Calu3 (cell line): ENCODE results near the gene CPSF4L. TPM values are rescaled to one million over a fixed set of nuclear protein-coding genes. Genes with fewer than 3 reads are reported as not detected.

Experiments used
- BruUV-seq: library from RNA; stranded (reverse); fragments of 400-500 nt; replicated peaks from 2 replicates; lab custom pipeline; 2021; lab: Mats Ljungman, UMichigan
- CTCF ChIA-PET: fragments of 300-600 bp; sonication (Branson Sonifier 250); formaldehyde crosslinking; loops from one replicate; lab custom pipeline; 2022; ENCODE audit warnings: antibody characterized with exemption; lab: Charles Lee
- DNase-seq: peaks from one replicate; pipeline ENCODE4 v3.0.0; 2022
- H3K27ac Mint-ChIP-seq: one replicate; pipeline ENCODE4 v1.8.0; 2022; ENCODE audit warnings: mixed read lengths; ENCODE audit not compliant: unreplicated experiment
- H3K27me3 Mint-ChIP-seq: one replicate; pipeline ENCODE4 v1.8.0; 2022; ENCODE audit warnings: mixed read lengths; ENCODE audit not compliant: unreplicated experiment
- H3K36me3 Mint-ChIP-seq: one replicate; pipeline ENCODE4 v1.8.0; 2022; ENCODE audit warnings: mild to moderate bottlenecking, moderate library complexity, mixed read lengths; ENCODE audit not compliant: insufficient read depth, unreplicated experiment
- H3K4me1 Mint-ChIP-seq: one replicate; pipeline ENCODE4 v1.8.0; 2022; ENCODE audit warnings: mild to moderate bottlenecking, low read depth, mixed read lengths; ENCODE audit not compliant: unreplicated experiment
- H3K4me3 Mint-ChIP-seq: one replicate; pipeline ENCODE4 v1.8.0; 2022; ENCODE audit warnings: mild to moderate bottlenecking, low read depth, moderate library complexity, mixed read lengths; ENCODE audit not compliant: unreplicated experiment
- H3K9me3 Mint-ChIP-seq: one replicate; pipeline ENCODE4 v1.8.0; 2022; ENCODE audit warnings: low read depth, mixed read lengths; ENCODE audit not compliant: unreplicated experiment
- CTCF ChIP-seq: fragments of 200-600 bp; IDR thresholded peaks from one replicate; pipeline ENCODE4 v1.8.0; 2022; ENCODE audit warnings: antibody characterized with exemption; ENCODE audit not compliant: unreplicated experiment
- intact Hi-C: fragments of 100-400 bp; cut with micrococcal nuclease; formaldehyde crosslinking; loops from one replicate; pipeline ENCODE4 v1.10.0; 2022; ENCODE audit not compliant: unreplicated experiment
- total RNA-seq: library from RNA; stranded (reverse); gene quantifications from 2 replicates; pipeline ENCODE4 v1.2.3, GENCODE V29; 2022

CPSF4L gene
- total RNA-seq, 1 experiment from 2014 or later: not detected

GRCh38 chr17:73234736-73235135, 26.9 kb downstream of the CPSF4L start:
- no TSS peak for BruUV-seq
- H3K27me3 Mint-ChIP-seq: no peaks in the 10 kb centered on the region
- intact Hi-C loops: no loop called here
- CTCF ChIA-PET: interaction anchor here (0.7 to 1.1 kb wide), 2 partner anchors 118 to 253 kb away, joined by 3 to 5 read pairs; no protein-coding TSS in a partner anchor
- peaks cover 29% of the 10 kb centered on the region for H3K4me1 Mint-ChIP-seq
- no peak overlapping the region for H3K4me3 Mint-ChIP-seq
- TF ChIP-seq CTCF: no peak
- H3K9me3 Mint-ChIP-seq: no peaks in the 10 kb centered on the region
- peaks cover 56% of the 10 kb centered on the region for H3K36me3 Mint-ChIP-seq
- DNase-seq: no peak
- no peak overlapping the region for H3K27ac Mint-ChIP-seq

- H3K27me3 Mint-ChIP-seq: no peaks in the 10 kb centered on the region
- H3K9me3 Mint-ChIP-seq: no peaks in the 10 kb centered on the region
- intact Hi-C loops: no loop called here
These were observed 28.9 kb downstream of the CPSF4L start for GRCh38 chr17:73232587-73233373.

GRCh38 chr17:73231841-73232586, 29.7 kb downstream of the CPSF4L start:
- no peak for TF ChIP-seq CTCF
- CTCF ChIA-PET: interaction anchor here (0.5 to 1.9 kb wide), 12 partner anchors 24 to 614 kb away, joined by 3 to 11 read pairs (median 3); no protein-coding TSS in a partner anchor
- no peaks in the 10 kb centered on the region for H3K9me3 Mint-ChIP-seq
- no peaks in the 10 kb centered on the region for H3K27me3 Mint-ChIP-seq
- no TSS peak for BruUV-seq
- peak; percentile 97 for DNase-seq
- H3K4me3 Mint-ChIP-seq: peak overlapping the region; percentile 97
- H3K36me3 Mint-ChIP-seq: peaks cover 43% of the 10 kb centered on the region
- H3K27ac Mint-ChIP-seq: peak overlapping the region; percentile 93
- peaks cover 44% of the 10 kb centered on the region for H3K4me1 Mint-ChIP-seq
- intact Hi-C loops: no loop called here

More at GRCh38 chr17:73232587-73233373, 28.9 kb downstream of the CPSF4L start:
- CTCF ChIA-PET: interaction anchor here (0.5 to 1.9 kb wide), 10 partner anchors 25 to 615 kb away, joined by 3 to 11 read pairs (median 4); no protein-coding TSS in a partner anchor
- Mint-ChIP-seq H3K4me3 (peak overlapping the region; percentile 97), H3K27ac (peak overlapping the region; percentile 93), H3K36me3 (peaks cover 49% of the 10 kb centered on the region), H3K4me1 (peaks cover 44% of the 10 kb centered on the region)
- DNase-seq: peak; percentile 47
- BruUV-seq: no TSS peak
- TF ChIP-seq CTCF: no peak

- peaks cover 50% of the 10 kb centered on the region for H3K4me1 Mint-ChIP-seq
- peaks cover 47% of the 10 kb centered on the region for H3K36me3 Mint-ChIP-seq
- no TSS peak for BruUV-seq
- H3K9me3 Mint-ChIP-seq: no peaks in the 10 kb centered on the region
- no peak for TF ChIP-seq CTCF
- CTCF ChIA-PET: interaction anchor here (0.6 to 1.9 kb wide), 7 partner anchors 24 to 1893 kb away, joined by 3 to 11 read pairs (median 3); no protein-coding TSS in a partner anchor
- no peak for DNase-seq
- H3K27ac Mint-ChIP-seq: peak overlapping the region; percentile 93
- no peaks in the 10 kb centered on the region for H3K27me3 Mint-ChIP-seq
- intact Hi-C loops: no loop called here
- peak overlapping the region; percentile 97 for H3K4me3 Mint-ChIP-seq
These were observed 30.3 kb downstream of the CPSF4L start for GRCh38 chr17:73231395-73231794.
